Neural progenitor cell (in vitro differentiated cells): ENCODE results near the gene OR2B6.

Experiments used
- CTCF ChIP-seq: fragments of 200-600 bp; sonication (generic); IDR thresholded peaks from 2 replicates; pipeline ENCODE4 v1.5.1; 2017; ENCODE audit warnings: antibody characterized with exemption, mild to moderate bottlenecking
- EZH2phosphoT487 ChIP-seq: fragments of 200-600 bp; sonication (generic); IDR thresholded peaks from 2 replicates; pipeline ENCODE4 v1.6.1; 2017; ENCODE audit warnings: antibody characterized with exemption

GRCh38 chr6:28003059-28003458 lies 46.0 kb downstream of the OR2B6 start:
- TF ChIP-seq CTCF (no peak), EZH2phosphoT487 (no peak)
